HG03108 (cell line): ENCODE data around the gene SMAD3.

ENCODE experiments used
- ATAC-seq: cut with Tn5 transposase; IDR thresholded peaks from one replicate; pipeline ENCODE4 v1.9.1; 2021; ENCODE audit warnings: moderate library complexity; ENCODE audit not compliant: unreplicated experiment

The SMAD3 gene

DNA sequence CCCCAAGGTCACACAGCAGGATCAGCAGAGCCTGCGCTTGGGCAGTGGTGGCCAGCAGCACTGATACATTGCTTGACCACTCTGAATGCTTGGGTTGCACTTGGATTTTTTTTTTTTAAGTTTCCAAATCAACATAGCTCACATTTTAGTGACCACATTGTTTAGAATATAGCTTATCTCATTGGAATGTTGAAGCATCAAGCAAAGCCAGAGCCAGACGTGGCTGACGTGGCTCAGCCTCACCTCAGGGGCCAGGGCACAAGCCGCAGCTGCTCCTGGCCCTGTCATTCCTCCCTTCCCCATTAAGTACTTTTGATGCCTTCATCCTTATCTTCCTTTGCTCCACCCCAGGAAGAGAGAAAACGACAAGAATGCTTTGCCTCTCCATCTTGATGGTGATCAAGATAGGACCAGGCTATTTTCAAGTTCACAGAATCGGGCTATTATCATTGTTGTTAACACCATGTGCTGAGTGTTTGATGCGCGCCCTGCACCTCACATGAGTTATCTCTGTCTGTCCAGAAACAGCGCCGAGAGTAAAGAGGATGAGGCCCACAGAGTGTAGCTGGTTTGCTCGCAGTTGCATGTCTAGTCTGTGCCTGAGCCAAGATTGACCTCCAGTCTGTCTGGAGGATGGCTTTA is 113.3 kb downstream of the SMAD3 start:
- no peak for ATAC-seq

DNA sequence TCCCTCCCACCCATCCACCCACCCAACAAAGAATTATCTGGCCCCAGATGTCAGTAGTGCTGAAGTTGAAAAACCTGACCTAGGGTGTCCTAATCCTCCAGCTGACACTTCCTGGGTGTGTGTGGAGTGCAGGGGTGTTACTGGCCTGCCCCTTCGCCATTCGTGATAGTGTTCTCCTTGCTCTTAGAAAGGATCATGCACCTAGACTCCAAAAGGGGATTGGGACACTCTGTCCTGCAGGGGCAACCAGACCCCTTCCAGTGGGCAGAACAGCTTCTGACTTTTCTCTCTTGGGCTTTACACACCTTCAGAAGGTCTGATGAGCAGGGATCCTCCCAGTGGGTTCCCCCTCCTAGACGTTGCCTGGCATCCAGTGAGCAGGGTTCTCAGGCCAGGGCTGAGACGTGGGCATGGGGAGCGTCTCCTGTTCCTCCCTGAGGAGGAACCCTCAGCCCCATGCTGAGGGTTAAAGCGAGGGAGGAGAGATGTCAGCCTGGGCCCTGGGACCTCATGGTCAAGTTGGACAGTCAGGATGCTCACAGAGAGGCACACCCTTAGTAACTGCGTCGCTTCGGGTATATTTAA is 114.1 kb downstream of the SMAD3 start:
- ATAC-seq = no peak

DNA sequence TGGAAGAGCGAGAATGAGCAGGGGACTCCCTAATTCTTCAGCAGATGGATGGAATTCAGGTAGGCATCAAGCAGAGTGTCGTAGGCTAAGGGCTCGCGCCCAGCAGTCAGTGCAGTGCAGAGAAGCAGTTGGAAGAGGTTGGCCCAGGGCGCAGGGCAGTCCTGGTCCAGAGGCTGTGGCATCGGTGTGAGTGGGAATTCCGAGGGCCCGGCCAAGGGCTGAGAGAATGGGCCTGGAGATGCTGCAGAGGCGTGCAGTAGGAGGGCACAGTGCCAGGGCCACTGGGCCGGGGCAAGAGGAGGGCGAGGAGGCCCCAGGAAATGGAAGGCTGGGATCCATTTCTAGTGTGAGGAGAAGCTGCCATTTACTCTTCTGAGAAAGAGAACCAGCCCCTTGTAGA is 114.6 kb downstream of the SMAD3 start:
- no peak for ATAC-seq

DNA sequence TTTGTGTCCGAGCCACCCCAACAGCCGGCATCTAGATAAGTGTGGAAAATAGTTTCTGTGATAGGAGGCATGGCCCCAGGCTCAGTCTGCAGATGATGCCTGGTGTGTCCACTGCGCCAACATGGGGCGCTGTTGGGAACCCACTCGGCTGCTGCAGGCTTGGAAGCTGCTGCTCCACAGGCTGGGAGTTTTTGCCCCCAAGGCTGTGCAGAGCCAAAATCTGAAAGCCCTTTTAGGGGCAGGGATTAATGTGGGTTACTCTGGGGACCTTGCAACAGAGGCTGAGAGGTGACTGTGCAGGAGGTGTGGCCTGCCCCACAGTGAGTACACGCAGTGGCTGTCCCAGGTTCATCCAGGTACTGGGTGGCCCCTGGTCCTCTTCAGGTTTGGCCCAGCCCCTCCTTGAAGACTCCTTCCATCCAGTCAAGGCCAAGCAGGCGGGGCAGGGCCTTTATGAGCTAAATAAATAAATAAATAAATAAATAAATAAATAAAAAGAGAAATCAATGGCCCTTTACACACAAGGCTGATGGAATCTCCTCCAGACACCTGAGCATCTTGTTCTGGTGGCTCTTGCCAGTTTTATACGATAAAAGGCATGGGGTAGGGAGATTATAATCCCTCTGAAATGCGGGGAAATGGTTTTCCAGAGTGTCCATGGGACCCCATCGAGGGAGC is 115.3 kb downstream of the SMAD3 start:
- no peak for ATAC-seq

DNA sequence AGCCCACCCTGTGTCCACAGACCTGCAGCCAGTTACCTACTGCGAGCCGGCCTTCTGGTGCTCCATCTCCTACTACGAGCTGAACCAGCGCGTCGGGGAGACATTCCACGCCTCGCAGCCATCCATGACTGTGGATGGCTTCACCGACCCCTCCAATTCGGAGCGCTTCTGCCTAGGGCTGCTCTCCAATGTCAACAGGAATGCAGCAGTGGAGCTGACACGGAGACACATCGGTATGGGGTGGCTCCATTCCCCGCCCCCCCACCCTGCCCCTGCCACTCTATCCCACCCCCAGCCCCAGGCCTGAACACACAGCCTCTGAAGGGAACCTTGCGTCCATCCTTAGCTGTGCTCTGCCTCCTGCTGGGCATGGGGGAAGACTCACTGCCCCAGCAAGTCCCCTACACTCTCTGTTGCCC is 115.8 kb downstream of the SMAD3 start:
- ATAC-seq = no peak

DNA sequence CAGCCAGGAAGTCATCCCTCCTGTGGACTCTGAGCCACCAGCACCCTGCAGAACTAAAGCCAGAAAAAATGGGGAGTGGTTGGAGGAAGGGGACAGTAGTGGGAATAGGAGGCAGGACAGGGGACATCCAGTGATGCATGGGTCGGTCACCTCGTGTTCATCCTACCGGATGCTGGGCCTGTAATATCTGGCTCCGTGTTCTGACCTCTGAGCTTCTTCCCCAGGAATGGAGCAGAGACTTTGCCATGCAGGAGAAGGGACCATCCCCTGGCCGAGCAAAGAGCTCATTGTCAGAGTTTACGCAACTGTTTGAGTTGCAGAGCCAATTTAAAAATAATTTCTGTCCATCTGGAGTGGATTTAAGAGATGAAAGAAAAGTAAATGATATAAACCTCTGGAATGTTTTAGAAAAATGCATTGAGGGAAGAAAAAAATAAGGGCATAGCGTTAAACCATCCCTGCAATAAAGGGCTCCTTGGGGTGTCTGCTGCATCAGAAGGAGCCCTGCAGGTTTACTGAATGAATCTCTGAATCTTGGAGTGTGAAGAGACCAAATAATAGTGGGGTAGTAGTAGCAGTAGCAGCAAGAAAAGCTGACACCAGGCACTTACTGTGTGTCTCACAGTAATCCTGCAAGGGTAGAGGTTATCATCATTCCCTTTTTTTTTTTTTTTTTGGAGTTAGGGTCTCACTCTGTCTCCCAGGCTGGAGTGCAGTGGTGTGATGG is 118.2 kb downstream of the SMAD3 start:
- no peak for ATAC-seq

DNA sequence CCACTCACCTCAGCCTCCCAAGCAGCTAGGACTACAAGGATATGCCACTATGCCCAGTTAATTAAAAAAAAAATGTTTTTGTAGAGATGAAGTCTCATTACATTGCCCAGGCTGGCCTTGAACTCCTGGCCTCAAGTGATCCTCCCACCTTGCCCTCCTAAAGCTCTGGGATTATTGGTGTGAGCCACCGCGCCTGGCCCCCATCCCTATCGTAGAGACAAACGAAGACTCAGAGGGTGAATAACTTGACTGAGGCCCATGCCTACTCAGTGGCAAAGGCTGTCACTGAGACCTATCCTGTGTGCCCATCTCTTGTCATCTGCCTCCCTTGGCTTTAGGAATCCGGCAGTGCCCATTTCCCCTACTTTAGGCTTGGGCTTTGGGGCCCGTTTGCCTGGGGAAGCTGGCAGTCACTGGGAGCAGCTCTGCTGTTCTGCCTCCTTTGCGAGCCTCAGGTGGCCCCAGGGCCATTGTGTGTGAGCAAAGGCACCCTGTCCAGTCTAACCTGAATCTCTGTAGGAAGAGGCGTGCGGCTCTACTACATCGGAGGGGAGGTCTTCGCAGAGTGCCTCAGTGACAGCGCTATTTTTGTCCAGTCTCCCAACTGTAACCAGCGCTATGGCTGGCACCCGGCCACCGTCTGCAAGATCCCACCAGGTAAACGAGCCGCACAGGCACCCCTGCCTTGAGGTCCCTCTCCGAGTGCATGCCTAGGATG is 119.0 kb downstream of the SMAD3 start:
- no peak for ATAC-seq

DNA sequence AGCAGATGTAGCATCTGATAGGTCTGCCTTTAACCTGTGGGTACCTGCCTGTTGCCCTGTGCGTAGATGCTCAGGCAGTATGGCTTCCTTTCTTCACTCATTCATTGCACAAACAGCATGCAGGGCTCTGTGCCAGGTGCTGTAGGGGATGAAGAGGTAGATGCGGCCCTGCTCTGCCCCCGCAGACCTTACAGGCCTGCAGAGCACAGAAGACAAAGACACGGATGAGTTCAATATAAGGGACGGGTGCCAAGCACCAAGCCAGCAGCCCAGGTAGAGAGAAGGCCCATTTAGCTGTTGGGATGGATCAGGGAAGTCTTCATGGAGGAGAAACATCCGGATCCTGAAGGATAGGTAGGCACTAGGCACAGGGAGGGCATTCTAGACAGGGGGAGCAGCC is 119.6 kb downstream of the SMAD3 start:
- ATAC-seq = no peak

DNA sequence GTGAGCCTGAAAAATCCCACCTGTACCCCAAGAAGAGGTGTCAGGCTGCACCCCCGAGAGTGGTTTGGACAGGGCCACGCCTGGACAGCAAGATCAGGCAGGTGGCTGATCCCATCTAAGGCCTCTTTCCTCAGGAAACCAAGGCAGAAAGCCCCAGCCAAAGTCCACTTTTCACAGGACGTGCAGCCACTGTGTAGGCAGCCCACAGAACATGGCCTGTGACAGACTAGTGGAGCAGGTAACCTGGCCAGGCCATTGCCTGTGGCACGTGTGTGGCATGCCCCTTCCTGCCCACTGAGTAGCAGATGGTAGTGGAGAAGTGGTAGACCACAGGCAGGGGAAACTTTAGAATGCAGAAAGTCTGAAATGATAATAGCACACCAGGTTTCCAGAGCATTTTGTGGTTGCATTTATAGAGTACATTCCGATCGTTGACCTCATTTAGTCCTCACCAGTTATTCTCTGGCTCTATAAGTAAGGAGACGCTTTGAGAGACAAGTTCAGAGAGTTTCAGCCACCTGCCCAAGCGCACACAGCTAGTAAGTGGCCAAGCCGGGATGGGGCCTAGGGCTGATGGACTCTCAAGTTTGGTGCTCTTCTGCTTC is 120.3 kb downstream of the SMAD3 start:
- no peak for ATAC-seq

DNA sequence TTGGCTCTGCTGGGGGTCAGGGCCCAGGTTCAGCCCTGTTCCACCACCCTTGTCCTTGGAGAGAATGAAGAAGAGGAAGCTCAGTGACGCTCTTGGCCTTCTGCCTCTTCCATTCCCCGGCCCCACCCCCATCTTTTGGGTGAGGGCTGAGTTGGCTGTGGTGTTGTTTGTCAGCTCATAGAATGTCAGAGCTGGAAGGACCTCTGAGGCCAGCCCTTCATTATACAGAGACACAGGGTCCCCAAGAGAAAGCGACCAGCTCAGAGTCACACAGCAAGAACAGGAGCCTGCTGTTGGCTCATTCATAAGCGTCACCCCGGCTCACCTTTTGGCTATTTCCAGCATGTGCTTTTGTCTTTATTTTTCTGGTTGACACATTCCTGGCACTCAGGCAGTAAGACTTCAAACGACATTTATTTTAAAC is 120.8 kb downstream of the SMAD3 start:
- no peak for ATAC-seq

DNA sequence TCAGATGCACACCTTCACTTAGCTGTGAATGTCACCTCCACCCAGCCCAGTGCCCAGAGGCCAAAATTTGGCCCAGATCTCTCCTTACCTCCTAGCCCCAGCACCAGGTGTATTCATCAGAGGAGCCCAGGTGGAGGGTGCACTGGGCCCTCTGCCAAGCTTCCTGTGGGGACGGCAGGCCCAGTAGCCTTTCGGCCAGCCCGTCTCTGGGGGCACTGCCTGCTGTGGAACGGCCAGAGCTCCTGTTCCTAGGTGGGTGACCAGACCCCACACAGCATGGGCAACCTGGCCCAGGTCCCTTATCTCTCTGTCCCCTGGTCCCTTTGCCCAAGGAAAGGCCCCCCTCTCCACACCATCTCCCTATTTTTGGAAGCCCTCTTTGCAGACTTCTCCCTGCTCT is 121.3 kb downstream of the SMAD3 start:
- ATAC-seq = no peak

DNA sequence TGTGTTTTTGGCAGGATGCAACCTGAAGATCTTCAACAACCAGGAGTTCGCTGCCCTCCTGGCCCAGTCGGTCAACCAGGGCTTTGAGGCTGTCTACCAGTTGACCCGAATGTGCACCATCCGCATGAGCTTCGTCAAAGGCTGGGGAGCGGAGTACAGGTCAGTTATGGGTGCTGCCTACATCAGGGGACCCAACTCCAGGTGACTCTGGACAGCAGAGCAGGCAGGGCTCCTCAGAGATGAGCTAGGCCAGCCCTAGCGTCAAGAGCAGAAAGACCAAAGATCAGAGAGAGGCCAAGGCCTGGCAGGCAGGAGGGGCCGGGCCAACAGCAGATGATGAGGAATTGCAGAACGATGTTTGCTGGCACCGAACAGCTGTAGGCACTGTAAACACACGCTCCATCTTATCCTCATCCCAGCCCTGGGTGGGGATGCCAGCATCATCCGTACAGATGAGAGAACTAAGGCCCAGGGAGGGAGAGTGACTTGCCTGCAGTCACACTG is 122.0 kb downstream of the SMAD3 start:
- no peak for ATAC-seq

DNA sequence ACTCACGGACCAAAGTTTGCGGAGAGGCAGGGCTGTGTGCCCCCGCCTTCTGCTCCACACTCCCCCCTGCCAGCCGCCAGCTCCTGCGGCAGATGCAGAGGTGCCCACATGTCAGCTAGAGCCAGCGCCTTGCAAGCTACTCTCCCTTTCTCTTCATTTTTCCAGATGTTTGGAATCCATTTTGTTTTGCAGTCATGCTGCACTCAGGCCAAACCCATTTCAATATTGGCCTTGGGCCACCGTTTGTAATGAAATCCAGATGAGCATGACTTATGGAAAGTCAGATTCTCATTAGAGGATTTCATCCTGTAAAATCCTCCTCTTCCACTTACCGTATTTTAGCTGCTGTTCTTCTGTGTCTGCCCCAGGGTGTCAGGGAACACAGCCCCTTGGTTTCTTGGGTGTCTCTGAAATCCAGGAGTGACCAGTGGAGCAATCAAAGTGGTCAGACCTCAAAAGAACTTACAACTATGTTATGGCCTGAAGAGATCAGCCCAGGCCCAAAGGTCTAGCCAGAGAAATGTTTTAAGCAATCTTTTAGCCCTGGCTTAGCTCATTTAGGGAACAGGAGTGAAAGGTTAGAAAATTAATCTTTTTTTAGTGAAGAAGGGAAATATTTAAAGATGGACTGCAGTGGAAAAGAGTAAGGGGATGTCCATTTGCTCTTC is 123.3 kb downstream of the SMAD3 start:
- ATAC-seq = no peak

DNA sequence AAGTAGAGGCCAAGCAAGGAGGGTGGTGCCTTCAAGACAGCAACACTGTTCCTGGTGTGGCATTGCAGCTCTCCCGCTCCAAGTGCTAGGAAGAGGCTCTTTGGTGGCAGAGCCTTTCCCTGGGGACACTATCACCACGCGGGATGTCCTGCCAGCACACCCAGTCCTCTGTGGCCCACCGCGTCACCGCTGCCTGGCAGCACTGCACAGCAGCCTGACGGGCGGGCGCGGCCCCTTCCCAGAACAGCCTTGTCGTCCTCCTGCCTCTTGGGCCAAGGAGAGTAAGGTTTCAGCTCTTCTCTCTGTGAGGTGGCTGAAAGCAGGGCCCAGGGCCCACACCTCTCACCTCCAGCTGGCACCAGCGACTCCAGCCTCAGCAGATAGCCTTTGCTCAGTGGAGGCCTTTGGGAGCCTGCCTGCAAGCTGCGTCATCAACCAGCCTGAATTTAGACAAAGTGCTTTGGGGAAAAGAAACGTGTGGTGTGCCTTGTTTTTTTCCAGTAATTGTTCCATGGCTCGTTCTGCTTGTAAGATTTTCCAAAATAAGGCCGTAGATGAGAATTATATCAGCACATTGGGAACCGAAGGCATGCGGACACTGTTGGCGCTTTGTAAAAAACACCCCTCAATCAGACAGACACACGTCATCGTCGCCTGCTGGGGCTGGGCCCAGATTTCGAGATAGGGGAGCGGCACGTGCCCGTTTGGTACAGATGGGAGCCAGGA is 124.1 kb downstream of the SMAD3 start:
- ATAC-seq = no peak

DNA sequence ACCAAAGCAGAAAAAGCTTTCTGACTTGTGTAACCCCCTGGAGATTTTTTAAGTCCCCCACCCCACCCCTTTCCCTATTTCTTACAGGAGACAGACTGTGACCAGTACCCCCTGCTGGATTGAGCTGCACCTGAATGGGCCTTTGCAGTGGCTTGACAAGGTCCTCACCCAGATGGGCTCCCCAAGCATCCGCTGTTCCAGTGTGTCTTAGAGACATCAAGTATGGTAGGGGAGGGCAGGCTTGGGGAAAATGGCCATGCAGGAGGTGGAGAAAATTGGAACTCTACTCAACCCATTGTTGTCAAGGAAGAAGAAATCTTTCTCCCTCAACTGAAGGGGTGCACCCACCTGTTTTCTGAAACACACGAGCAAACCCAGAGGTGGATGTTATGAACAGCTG is 124.9 kb downstream of the SMAD3 start:
- ATAC-seq = no peak

DNA sequence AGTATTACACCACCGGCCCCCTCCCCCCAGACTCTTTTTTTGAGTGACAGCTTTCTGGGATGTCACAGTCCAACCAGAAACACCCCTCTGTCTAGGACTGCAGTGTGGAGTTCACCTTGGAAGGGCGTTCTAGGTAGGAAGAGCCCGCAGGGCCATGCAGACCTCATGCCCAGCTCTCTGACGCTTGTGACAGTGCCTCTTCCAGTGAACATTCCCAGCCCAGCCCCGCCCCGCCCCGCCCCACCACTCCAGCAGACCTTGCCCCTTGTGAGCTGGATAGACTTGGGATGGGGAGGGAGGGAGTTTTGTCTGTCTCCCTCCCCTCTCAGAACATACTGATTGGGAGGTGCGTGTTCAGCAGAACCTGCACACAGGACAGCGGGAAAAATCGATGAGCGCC is 125.4 kb downstream of the SMAD3 start:
- ATAC-seq = no peak

DNA sequence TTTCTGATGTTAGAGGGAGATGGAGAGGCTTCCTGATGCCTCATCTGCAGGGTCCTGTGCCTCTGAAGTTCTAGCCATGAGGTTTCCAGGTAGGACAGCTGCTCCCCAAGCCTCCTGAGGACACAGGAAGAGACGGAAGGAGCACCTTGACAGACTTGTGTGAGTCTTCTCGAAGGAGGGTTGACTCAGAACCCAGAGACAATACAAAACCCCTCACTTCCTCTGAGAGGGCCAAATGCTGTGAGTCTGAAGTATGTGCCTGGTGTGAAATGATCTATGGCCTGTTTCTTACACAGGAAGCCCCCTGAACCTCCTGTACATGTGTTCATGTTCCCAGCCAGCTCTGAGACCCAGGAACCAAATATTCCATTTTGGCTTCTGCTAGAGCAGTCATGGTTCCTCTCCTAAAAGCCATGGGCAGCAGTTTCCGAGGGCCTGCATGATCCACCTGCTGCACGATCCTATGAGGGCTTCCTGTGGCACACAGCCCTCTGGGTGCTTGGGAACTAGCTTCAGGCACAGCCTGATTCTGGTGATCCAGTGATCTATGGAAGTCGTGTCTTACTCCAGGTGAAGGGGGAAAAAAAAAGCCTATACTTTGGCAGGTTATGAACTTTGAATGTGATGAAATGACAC is 126.9 kb downstream of the SMAD3 start:
- no peak for ATAC-seq

DNA sequence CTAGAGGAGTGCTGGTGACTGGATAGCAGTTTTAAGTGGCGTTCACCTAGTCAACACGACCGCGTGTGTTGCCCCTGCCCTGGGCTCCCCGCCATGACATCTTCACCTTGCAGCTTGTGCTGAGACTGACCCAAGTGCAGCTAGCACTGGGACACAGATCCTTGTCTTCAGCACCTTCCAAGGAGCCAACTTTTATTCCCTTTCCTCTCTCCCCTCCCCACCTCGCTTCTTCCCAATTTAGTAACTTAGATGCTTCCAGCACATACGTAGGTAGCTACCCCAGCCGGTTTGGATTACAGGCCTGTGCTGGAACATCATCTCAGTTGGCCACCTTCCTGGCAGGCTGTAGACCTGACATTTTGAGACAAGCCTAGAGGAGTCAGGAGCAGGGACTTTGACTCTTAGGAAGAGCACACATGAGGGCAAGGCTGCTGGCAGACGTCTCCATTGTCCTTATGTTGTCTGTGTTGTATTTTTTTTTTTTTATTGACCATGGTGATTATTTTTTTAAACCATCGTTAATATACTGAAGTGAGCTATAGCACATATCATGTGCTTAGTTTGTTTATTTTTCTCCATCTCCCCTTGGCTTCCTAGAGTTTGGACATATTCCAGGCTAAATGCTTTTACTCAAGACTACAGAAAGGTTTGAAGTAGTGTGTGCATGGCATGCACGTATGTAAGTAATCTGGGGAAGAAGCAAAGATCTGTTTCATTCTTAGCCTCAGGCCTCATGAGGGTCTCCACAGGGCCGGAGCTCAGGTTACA is 128.0 kb downstream of the SMAD3 start:
- ATAC-seq = no peak
